ENCODE results near the gene C19orf38.
"Not testable (repeated sequence)": the region's sequence is repeated elsewhere in the genome, so short reads cannot be mapped to it uniquely, and the experiment has no call there.

Gene C19orf38

DNA sequence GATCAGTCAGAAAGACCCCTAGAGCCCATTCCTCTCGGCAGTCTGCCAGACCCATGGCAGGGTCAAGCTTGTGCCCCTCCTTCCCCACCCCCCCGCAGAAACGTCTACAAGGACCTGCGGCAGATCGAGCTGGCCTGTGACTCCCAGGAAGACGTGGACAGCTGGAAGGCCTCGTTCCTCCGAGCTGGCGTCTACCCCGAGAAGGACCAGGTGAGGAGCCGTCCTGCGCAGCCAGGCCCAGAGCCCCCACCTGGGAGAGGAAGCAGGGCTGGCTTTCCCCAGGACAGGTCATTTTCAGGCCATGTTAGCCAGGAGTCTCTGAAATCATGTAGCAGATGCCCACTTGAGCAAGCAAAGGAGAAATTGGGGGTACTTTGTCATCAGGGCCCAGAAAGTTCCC is 24.5 kb upstream of the C19orf38 start:
- no peak for DNase-seq (ENCODE audit: low spot score)

DNA sequence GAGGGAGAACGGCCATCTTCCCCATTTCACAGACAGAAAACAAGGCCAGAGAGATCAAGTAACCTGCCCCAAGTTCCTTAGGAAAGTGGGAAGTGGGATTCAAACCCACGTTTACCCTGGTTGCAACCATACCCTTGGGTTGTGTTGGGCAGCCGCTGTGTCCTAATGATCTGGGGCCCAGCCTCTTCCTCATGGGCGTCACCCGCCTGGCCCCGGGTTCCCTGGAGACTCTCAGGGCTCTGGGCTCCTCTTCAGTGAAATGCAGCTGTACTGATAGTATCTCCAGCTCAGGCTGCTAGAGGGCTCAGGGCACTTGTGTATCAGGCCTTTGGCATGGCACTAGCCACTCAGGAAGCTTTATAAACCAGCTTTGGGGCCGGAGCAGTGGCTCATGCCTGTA is 22.0 kb upstream of the C19orf38 start:
- DNase-seq (ENCODE audit: low spot score) = no peak

DNA sequence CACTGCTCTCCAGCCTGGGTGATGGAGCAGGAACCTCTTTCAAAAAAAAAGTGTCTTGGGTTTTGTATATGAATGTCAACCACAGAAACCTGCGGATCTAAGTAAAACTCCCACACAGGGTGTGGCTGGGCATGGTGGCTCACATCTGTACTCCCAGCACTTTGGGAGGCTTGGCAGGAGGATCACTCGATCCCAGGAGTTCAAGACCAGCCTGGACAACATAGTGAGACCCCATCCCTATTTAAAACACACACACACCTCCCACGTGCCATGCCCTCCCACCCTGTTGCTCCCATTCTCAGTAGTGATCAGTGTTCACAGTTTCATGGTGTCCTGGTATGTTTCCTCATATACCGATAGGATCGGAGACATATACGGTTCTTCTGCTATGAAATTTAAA is 21.4 kb upstream of the C19orf38 start:
- DNase-seq (ENCODE audit: low spot score) = no peak

DNA sequence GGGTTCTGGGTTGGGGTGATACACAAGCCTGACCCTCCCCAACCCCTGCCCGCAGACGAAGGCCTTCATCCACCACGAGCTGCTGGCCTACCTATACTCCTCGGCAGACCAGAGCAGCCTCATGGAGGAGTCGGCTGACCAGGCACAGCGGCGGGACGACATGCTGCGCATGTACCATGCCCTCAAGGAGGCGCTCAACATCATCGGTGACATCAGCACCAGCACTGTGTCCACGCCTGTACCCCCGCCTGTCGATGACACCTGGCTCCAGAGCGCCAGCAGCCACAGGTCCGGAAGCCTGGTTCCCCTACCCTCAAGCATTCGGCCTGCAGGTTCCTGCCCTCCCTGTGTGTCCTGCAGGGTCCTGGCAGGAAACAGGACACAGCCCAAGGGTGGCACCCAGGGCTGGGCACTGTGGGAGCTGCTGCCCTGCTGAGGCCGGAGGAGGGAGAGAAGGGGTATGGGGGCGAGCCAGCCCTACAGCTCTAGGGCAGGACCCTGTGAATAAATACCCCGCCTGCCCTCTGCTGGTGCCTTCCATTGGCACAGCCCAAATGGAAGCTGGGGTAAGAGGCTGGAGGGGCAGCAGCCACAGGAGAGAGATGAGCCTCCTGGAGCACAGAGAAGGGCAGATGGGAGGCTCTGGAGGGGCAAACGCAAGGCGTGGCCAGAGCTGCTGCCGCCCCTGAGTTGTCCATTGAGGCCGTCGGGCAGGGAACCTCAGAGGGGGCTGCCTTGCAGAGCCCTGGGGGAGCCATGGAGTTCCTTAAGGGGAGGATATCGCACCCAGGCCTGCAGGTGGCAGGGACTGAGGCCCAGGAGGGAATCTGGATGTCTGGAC is 19.0 kb upstream of the C19orf38 start:
- no peak for DNase-seq (ENCODE audit: low spot score)

DNA sequence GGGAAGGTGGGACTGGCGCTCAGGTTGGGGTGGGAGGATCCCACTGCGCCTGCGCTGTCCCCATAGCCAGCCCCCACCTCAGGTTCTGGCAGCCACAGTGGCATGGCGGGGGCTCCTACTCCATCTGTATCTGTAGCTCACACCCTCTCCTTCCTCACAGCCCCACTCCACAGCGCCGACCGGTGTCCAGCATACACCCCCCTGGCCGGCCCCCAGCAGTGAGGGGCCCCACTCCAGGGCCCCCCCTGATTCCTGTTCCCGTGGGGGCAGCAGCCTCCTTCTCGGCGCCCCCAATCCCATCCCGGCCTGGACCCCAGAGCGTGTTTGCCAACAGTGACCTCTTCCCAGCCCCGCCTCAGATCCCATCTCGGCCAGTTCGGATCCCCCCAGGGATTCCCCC is 18.2 kb upstream of the C19orf38 start:
- DNase-seq (ENCODE audit: low spot score) = no peak

DNA sequence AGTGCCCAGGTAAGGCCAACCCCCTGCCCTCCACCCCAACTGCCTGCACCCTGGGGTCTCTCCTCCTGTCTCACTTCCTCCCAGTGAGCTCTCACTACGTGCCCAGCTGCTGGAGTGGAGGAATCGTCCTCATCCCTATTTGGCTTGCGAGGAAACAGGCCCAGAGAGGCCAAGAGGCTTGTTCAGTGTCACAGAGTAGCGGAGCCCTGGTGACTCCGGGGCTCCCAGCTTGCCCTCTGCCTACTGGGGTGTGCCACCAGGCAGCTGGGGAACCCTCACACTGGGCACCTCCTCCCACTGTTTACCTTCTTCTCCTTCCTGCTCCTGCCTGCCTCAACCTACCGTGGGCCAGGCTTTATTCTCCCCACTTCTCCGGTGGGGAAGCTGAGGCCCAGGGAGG is 17.8 kb upstream of the C19orf38 start:
- DNase-seq (ENCODE audit: low spot score) = no peak

DNA sequence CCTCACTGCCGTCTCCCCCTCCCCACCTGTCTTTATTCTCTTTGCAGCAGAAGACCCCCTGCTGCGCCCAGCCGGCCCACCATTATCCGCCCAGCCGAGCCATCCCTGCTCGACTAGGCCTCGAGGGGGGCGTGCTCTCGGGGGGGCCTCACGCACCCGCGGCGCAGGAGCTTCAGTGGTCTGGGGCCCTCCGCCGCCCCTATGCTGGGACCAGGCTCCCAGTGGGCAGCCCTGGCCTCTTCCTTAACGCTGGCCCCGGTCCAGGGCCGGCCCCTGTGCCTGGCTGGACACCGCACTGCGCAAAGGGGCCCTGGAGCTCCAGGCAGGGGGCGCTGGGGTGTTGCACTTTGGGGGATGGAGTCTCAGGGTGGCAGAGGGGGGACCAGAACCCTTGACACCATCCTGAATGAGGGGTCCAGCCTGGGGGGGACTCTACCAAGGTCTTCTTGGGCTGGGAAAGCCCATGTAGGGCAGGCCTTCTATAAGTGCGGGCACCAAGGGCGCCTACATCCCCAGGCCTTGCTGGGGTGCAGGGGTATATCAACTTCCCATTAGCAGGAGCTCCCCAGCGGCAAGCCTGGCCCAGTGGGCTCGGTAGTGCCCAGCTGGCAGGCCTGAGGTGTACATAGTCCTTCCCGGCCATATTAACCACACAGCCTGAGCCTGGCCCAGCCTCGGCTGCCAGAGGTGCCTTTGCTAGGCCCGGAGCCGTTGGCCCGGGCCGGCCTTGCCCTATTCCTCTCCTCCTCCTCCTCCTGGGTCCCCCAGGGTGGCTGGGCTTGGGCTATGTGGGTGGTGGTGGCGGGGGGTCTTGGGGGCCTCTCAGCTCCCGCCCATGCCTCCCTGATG is 17.1 kb upstream of the C19orf38 start:
- no peak for DNase-seq (ENCODE audit: low spot score)

DNA sequence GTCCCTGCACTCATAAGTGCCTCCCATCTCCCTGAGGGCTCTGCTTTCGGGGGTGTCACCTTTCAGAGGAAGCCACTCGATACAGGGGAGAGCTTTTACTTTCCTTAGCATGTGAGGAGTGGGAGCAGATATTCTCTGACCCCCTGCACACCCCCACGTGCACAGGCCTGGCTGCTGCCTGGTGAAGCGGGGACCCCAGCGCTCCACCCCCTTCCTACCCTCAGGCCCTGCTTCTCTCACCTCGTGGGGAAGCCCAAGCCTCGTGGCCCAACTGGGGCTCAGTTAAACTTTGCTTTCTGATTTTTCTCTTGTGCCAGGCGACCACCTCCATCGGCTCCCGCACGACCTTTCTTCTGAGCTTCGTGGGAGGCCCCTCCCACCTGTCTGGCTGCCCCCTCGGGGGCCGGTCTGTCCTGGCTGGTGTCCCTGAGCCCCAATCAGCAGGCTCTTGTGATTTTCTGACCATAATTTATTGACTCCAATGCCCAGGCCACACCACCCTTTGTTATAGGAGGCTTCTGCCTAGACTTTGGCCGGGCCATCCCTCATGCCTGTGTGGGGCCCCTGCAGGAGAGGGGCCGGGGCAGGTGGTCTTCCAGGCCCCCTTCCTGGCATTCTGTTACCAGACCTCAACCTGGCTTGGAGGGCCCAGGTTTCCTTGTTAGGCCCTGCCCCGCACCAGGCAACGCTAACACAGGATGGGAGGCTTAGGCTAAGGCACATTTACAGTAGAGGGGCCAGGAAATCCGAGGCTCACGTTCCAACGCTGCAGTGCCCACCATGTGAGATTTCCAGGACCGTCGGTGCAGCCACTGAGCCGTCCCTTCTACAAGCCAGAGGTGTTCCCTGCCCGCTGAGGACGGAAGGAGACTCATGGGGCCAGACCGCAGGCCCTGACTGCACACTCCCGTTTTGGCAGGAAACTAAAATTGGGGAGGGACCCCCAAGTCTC is 16.0 kb upstream of the C19orf38 start:
- no peak for DNase-seq (ENCODE audit: low spot score)

DNA sequence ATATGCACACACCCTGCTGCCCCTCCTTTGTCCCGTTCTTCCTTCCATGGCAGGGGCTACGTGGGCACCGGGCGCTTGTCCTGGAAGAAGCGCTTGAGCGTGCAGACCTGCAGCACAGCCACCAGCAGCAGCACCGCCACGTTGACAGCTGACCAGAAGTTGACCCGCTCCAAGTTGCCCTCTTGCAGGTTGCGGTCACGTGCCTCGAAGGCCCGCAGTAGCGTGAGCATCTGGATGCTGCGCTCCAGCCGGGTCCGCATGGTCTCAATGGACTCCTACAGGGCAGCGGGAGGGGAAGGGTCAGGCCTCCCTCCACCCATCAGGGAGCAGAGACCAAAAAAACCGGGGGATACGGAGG is 15.3 kb upstream of the C19orf38 start:
- DNase-seq (ENCODE audit: low spot score) = no peak

DNA sequence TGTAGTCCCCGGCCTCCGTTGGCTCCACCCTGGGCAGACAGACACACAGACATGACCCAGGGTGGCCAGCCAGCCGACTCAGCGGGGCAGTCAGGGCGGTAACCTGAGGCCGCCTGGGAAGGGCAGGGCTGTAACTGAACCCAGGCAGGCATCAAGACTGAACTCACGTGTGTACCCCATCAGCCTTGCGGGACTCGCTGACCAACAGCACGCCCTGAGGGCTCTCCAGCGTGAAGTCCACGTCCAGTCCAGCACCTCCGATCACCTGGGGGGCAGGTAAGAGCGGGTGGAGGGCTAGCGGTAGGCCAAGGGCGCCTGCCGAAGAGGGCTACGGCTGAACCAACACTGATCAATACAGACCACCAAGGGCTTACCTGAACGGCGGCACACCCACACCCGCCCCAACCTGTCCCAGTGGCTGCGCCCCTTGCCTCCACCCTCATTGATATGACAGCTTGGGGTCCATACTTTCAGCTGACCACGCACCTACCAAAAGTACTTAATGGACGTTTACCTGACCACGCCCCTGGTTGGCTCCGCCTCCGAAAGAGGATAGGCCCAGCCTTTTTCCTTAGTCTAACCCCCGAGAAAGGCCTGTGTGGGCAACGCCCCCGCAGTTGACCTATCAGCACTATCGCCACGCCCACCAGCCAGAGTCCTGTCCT is 13.0 kb upstream of the C19orf38 start:
- DNase-seq (ENCODE audit: low spot score) = no peak

DNA sequence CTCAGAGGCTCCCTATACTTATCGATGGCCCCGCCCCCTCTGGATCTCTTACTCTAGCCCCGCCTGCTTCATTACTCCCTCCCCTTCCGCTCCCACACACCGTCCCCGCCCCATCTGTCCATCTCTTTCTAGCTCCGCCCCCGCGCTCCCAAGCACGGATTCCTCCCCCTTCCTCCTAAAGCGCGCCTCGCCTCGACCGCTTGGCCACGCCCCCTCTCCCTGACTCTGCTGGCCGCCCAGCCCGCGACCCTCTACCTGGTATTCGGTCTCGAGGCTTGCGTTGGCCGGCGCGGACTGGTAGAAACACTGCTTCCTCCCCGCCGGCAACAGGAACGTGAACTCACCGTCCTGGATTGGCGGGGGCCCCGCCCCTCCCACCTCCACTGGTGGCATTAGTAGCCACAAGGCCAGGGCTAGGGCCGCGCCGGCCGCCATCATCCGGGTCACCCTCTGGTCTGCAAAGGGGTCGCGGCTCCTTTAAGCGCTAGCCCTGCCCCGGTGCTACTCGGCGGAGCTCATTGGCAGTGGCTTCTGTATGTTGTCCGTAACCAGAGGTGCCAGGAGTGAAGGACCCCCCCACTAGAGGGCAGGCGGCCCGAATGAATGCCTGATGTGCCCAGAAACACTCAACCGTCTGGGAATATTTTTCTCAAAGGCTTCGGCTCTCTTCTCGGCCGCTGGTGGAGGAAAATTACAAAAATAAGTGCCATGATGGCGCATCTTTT is 12.3 kb upstream of the C19orf38 start, which contains the start of gene TMED1:
Gene TMED1, minus strand, starts transcription at position 459 of the 725 bp plus-strand sequence. Its CDS starts 21 bp downstream, at position 438.
- peak; percentile 94 for DNase-seq (ENCODE audit: low spot score)

DNA sequence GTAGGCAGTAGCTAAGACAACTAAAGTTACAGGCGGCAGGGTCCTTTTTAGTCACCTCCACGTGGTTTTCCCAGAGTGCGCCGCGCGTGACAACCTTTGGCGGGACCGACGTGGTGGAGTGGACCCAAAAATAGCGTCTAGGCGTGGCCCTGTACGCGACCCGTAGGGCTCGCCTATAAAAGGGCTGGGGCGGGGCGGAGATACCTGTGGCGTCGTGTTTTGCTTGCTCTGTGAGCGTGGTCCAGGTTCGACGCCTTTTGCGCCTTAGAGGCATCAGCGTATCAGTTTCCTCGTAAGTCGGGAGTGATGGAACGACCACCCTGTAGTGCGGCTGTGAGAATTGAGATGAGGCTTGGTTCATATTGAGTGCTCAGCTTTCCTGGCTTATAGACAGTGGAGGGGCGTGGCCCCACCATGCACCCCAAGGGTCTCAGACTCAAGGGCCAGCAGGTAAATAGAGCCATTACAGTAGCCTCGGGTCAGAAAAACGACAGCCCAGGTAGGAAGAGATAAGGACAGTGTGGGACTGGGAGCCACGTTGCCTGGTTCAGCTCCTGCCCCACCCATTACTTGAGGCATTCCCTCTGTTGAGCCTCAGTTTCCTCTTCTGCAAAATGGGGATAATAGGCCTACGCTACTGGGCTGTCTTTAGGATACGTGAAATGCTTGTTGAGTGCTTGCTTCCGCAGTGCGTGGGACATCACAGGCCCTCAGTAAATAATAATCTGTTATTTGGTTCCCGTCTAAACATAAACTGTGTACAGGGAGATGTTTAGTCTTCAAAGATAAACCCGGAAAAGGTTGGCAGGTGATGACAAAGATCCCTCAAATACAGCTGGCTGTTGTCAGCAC is 11.5 kb upstream of the C19orf38 start:
- peak; percentile 86 for DNase-seq (ENCODE audit: low spot score)

DNA sequence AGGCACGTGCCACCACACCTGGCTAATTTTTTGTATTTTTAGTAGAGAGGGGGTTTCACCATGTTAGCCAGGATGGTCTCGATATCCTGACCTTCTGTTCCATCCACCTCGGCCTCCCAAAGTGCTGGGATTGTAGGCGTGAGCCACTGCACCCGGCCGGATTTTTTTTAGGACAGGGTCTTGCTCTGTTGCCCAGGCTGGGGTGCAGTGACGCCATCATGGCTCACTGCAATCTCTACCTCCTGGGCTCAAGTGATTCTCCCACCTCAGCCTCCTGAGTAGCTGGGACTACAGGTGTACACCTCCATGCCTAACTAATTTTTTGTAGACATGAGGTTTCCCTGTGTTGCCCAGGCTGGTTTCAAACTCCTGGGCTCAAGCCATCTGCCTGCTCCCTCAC is 10.6 kb upstream of the C19orf38 start:
- not testable (repeated sequence) for DNase-seq (ENCODE audit: low spot score)

DNA sequence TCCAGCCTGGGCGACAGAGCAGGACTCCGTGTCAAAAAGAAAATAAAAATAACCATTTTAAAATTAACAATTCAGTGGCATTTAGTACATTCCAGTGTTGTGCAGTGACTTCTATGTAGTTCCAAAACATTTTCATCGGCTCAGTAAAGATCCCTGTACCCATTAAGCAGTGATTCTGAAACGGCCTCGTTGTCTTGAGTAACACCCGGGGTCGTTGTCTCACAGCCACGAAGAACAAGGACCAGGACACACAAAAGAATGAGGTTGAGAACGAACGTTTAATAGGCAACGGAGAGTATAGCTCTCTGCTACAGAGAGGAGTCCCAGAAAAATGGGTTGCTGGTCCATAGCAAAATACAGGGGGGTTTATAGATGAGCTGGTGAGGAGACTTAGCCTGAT is 9.8 kb upstream of the C19orf38 start:
- DNase-seq (ENCODE audit: low spot score) = no peak

DNA sequence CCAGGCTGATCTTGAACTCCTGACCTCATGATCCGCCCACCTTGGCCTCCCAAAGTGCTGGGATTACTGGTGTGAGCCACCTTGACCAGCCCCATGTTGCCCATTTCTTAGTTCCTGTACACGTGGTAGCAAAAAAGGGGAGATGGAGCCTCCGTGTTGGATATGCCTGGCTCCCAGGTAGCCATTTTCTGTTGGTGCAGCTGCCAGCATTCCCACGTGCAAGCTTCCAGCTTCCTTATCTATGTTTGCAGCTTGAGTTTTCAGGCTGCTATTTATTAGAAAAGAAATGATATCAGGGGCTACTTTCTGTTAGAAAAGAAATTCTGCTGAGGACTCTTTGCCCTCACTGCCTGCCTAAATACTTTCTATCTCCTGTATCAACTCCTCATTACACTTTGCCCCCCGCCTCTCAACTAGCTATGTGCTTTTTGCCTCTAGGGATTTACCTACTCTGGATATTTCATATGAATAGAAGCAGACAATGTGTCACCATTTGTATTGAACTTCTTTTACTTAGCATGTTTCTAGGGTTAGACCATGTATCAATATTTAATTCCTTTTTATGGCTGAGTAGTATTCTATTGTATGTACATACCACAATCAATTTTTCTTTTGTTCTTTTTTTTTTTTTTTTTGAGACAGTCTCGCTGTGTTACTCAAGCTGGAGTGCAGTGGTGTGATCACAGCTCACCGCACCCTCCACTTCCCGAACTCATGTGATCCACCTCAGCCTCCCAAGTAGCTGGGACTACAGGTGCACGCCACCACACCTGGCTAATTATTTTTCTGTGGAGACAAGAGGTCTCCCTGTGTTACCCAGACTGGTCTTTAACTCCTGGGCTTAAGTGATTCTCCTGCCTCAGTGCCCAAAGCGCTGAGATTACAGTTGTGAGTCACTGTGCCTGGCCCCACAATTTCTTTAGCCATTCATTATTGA is 8.8 kb upstream of the C19orf38 start:
- no peak for DNase-seq (ENCODE audit: low spot score)

DNA sequence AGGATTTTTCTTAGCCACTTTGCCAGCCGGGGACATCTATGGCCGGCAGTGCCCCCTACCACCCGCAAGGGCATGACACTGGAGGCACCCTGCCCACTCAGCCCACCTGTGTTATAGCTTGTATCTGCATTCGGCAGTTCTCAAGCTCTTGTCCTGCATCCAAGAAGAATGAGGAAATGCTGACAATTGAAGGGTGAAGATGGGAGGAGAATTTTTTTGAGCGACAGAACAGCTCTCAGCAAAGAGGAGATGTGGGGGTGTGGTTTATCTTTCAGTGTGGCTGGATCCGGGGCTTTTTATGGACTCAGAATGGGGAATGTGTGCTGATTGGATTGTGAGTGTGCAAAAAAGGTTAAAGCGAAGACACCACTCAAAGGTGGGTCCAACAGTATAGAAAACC is 5.4 kb upstream of the C19orf38 start:
- no peak for DNase-seq (ENCODE audit: low spot score)

DNA sequence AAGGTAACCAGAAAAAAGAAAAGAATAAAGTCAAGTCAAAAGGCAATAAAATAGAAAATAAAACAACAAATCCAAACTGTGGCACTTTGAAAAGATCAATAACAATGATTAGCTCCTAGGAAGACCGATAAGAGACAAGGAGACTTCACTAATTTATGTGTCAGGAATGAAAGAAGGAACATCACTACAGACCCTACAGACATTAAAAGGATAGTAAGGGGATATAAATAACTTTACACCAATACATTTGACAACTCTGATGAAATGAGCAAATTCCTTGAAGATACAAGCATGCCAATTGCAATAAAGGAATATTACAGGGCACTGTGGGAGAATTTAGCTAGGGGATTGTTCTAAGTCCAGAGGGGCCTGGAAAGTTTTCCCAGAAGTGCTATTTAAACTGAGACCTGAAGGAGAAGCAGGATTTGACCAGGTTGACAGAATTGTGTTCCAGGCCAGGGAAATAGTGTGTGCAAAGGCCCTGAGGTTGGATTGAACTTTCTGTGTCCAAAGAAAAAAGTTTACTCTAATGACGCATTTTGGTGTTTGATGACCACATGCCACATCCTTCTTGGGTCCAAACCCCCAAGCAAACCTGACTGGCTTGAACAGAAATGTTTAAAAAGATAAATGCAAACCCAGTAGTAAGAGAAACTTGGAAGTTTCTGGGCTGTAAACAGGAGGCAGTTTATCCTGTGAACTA is 1.6 kb upstream of the C19orf38 start:
- DNase-seq (ENCODE audit: low spot score) = no peak

DNA sequence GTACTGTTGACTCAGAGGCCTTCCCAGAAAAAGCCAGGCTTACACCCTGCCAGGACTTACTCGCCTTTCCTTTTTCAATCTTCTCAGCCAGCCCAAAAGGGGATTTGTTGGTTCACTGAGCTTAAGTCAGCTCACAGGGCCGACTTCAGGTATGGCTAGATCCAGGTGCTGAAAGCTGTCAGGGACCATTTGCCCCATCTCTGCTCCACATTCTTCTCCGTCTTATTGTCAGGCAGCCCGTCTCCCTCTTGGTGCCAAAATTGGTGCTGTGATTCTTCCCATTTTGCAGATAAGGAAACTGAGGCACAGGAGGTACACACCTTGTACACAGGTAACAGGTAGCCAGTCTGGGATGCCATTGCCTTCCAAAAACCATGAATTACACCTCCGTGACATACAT is 2.4 kb downstream of the C19orf38 start:
- no peak for DNase-seq (ENCODE audit: low spot score)
